Measurements from ENCODE around the gene RDH16. TPM values are rescaled to one million over a fixed set of nuclear protein-coding genes. Genes with fewer than 3 reads are reported as not detected.

Gene RDH16
- total RNA-seq, 2 experiments from 2014 or later = 0.30 to 0.34 TPM

- H3K4me3 ChIP-seq (ENCODE audit: low read length) = no peak within 1 kb of the TSS
These were observed 23.4 kb downstream of the RDH16 start, which contains the start of gene SDR9C7 for GRCh38 chr12:56933826-56934625. Gene SDR9C7 (minus strand): TSS chr12:56934408. CDS start chr12:56934261, 147 bp downstream.

GRCh38 chr12:56932867-56933266 is 24.5 kb downstream of the RDH16 start:
- Histone ChIP-seq H3K4me3 (ENCODE audit: low read length) (no peak overlapping the region), H3K4me1 (ENCODE audit: insufficient read depth, low read length) (peaks cover 7% of the 10 kb centered on the region), H3K36me3 (ENCODE audit: insufficient read depth, low read length) (no peaks in the 10 kb centered on the region), H3K27ac (ENCODE audit: low read depth in 1 of 2, low read length in 2 of 2) (no peak overlapping the region), H3K9me3 (ENCODE audit: control insufficient read depth in 1 of 2, insufficient read depth in 1 of 2, low read length in 2 of 2) (no peaks in the 10 kb centered on the region), H3K27me3 (ENCODE audit: control insufficient read depth in 1 of 2, insufficient read depth in 2 of 2, low read length in 2 of 2) (no peaks in the 10 kb centered on the region)
- intact Hi-C loops (cut with DNase I, micrococcal nuclease) = no loop called here
- ChIA-PET CTCF (no interaction called here), POLR2A (no interaction called here)
- TF ChIP-seq, protein P1, sequence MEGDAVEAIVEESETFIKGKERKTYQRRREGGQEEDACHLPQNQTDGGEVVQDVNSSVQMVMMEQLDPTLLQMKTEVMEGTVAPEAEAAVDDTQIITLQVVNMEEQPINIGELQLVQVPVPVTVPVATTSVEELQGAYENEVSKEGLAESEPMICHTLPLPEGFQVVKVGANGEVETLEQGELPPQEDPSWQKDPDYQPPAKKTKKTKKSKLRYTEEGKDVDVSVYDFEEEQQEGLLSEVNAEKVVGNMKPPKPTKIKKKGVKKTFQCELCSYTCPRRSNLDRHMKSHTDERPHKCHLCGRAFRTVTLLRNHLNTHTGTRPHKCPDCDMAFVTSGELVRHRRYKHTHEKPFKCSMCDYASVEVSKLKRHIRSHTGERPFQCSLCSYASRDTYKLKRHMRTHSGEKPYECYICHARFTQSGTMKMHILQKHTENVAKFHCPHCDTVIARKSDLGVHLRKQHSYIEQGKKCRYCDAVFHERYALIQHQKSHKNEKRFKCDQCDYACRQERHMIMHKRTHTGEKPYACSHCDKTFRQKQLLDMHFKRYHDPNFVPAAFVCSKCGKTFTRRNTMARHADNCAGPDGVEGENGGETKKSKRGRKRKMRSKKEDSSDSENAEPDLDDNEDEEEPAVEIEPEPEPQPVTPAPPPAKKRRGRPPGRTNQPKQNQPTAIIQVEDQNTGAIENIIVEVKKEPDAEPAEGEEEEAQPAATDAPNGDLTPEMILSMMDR (IDR thresholded peaks at IDR 0.05) = no peak
- peaks cover 15% of the 10 kb centered on the region for H3K4me1 Mint-ChIP-seq (ENCODE audit: low read depth)
- no peak for ATAC-seq (ENCODE audit: poor library complexity)
- H3K9me3 Mint-ChIP-seq = no peaks in the 10 kb centered on the region
- H3K4me3 Mint-ChIP-seq = no peak overlapping the region
- no peaks in the 10 kb centered on the region for H3K36me3 Mint-ChIP-seq (ENCODE audit: low read depth)
- no peaks in the 10 kb centered on the region for H3K27me3 Mint-ChIP-seq
- DNase-seq = no peak
- H3K27ac Mint-ChIP-seq = no peak overlapping the region

More at GRCh38 chr12:56933826-56934625, 23.4 kb downstream of the RDH16 start, which contains the start of gene SDR9C7:
- no peaks in the 10 kb centered on the region for H3K27me3 Mint-ChIP-seq
- no peak within 1 kb of the TSS for H3K27ac Mint-ChIP-seq
- ATAC-seq (ENCODE audit: poor library complexity) (no peak), DNase-seq (no peak)
- peaks cover 7% of the 10 kb centered on the region for H3K4me1 ChIP-seq (ENCODE audit: insufficient read depth, low read length)
- ChIA-PET CTCF (no interaction called here), POLR2A (no interaction called here)
- no peaks in the 10 kb centered on the region for H3K9me3 ChIP-seq (ENCODE audit: control insufficient read depth in 1 of 2, insufficient read depth in 1 of 2, low read length in 2 of 2)
- TF ChIP-seq, protein P1 (IDR thresholded peaks at IDR 0.05) = no peak
- no peak within 1 kb of the TSS for H3K27ac ChIP-seq (ENCODE audit: low read depth in 1 of 2, low read length in 2 of 2)
- H3K4me1 Mint-ChIP-seq (ENCODE audit: low read depth) = peaks cover 9% of the 10 kb centered on the region
- H3K36me3 ChIP-seq (ENCODE audit: insufficient read depth, low read length) = no peaks in the 10 kb centered on the region
- no peaks in the 10 kb centered on the region for H3K36me3 Mint-ChIP-seq (ENCODE audit: low read depth)
- H3K27me3 ChIP-seq (ENCODE audit: control insufficient read depth in 1 of 2, insufficient read depth in 2 of 2, low read length in 2 of 2) = no peaks in the 10 kb centered on the region
- intact Hi-C loops (cut with DNase I, micrococcal nuclease) = no loop called here
- no peaks in the 10 kb centered on the region for H3K9me3 Mint-ChIP-seq
- no peak within 1 kb of the TSS for H3K4me3 Mint-ChIP-seq

GRCh38 chr12:56932146-56932545 is 25.3 kb downstream of the RDH16 start:
- H3K27ac ChIP-seq (ENCODE audit: low read depth in 1 of 2, low read length in 2 of 2) = no peak overlapping the region
- Mint-ChIP-seq H3K4me3 (no peak overlapping the region), H3K36me3 (ENCODE audit: low read depth) (no peaks in the 10 kb centered on the region), H3K4me1 (ENCODE audit: low read depth) (peaks cover 15% of the 10 kb centered on the region), H3K9me3 (no peaks in the 10 kb centered on the region), H3K27me3 (no peaks in the 10 kb centered on the region), H3K27ac (no peak overlapping the region)
- CTCF ChIA-PET = no interaction called here
- no peaks in the 10 kb centered on the region for H3K27me3 ChIP-seq (ENCODE audit: control insufficient read depth in 1 of 2, insufficient read depth in 2 of 2, low read length in 2 of 2)
- H3K9me3 ChIP-seq (ENCODE audit: control insufficient read depth in 1 of 2, insufficient read depth in 1 of 2, low read length in 2 of 2) = no peaks in the 10 kb centered on the region
- H3K4me3 ChIP-seq (ENCODE audit: low read length) = no peak overlapping the region
- intact Hi-C loops (cut with DNase I, micrococcal nuclease) = no loop called here
- TF ChIP-seq, protein P1 (IDR thresholded peaks at IDR 0.05) = no peak
- ATAC-seq (ENCODE audit: poor library complexity) (no peak), DNase-seq (no peak)
- POLR2A ChIA-PET = no interaction called here
- peaks cover 7% of the 10 kb centered on the region for H3K4me1 ChIP-seq (ENCODE audit: insufficient read depth, low read length)
- H3K36me3 ChIP-seq (ENCODE audit: insufficient read depth, low read length) = no peaks in the 10 kb centered on the region
